A673 (cell line): ENCODE measurements around the gene SULT1B1.

Source experiments
- EZH2 ChIP-seq: fragments of 200-600 bp; sonication (generic); IDR thresholded peaks from 2 replicates; pipeline ENCODE4 v1.6.1; 2017; ENCODE audit warnings: borderline replicate concordance, low read depth, mild to moderate bottlenecking, mixed read lengths, antibody characterized with exemption, low read length; ENCODE audit not compliant: poor library complexity, severe bottlenecking
- TF ChIP-seq, protein P1 (sequence below): fragments of 300-800, 200-600 bp; sonication (generic); conservative IDR thresholded peaks from 2 replicates; pipeline ENCODE4 v1.5.1; 2017; ENCODE audit warnings: low read depth, mild to moderate bottlenecking, antibody characterized with exemption, low read length, moderate library complexity, mixed read lengths

DNA sequence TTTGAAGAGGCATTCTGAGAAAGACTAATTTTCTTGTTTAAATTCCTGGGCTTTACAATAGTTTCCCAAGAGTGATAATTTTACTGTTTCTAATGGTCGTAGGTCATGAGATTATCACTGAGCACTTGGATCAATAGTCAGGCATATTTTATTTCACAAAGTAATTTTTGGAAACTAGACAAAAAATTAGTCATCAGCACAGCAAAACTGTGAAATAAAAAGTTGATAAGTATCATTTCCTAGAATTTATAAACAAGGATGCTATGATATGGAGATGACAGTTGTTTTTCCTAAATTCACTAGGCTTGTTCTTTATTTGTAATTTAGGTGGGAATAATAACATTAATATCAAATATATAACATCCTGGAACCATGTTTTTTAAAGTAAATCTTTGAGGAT is 33.0 kb downstream of the SULT1B1 start:
- TF ChIP-seq, protein P1, sequence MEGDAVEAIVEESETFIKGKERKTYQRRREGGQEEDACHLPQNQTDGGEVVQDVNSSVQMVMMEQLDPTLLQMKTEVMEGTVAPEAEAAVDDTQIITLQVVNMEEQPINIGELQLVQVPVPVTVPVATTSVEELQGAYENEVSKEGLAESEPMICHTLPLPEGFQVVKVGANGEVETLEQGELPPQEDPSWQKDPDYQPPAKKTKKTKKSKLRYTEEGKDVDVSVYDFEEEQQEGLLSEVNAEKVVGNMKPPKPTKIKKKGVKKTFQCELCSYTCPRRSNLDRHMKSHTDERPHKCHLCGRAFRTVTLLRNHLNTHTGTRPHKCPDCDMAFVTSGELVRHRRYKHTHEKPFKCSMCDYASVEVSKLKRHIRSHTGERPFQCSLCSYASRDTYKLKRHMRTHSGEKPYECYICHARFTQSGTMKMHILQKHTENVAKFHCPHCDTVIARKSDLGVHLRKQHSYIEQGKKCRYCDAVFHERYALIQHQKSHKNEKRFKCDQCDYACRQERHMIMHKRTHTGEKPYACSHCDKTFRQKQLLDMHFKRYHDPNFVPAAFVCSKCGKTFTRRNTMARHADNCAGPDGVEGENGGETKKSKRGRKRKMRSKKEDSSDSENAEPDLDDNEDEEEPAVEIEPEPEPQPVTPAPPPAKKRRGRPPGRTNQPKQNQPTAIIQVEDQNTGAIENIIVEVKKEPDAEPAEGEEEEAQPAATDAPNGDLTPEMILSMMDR, result no peak
- no peak for TF ChIP-seq EZH2
